Breast epithelium (tissue), 4 donors: Measurements from ENCODE around the gene SYT13. TPM values are rescaled to one million over a fixed set of nuclear protein-coding genes. Genes with fewer than 3 reads are reported as not detected.

ENCODE experiments used
- DNase-seq, 2 donors: peaks; one replicate each; pipeline ENCODE4 v3.0.0-alpha.2; 2019; ENCODE audit warnings: low spot score in 2 of 2
- H3K27ac ChIP-seq, 2 donors: fragments of 200-600 bp; sonication (generic) in 1 of 2; one replicate each; pipeline ENCODE4 v1.5.1; 2016 to 2019; ENCODE audit warnings: mild to moderate bottlenecking in 1 of 2
- H3K27me3 ChIP-seq, 2 donors: fragments of 200-600 bp; sonication (generic) in 1 of 2; one replicate each; pipeline versions ENCODE4 v1.5.1 to v1.6.0; 2017 to 2019; ENCODE audit warnings: control low read depth in 1 of 2, mild to moderate bottlenecking in 1 of 2
- H3K36me3 ChIP-seq: fragments of 200-600 bp; one replicate; pipeline ENCODE4 v1.5.1; 2019
- H3K4me1 ChIP-seq, 2 donors: fragments of 200-600 bp; sonication (generic); one replicate each; pipeline ENCODE4 v1.5.1; 2016 to 2019; ENCODE audit warnings: control low read depth in 1 of 2
- H3K4me3 ChIP-seq, 3 donors: fragments of 200-600 bp; sonication (generic); 1 replicate in 2 of 3; 2 replicates in 1 of 3; pipeline ENCODE4 v1.5.1; 2016 to 2019; ENCODE audit warnings: mild to moderate bottlenecking in 3 of 3, moderate library complexity in 2 of 3
- H3K9me3 ChIP-seq, 2 donors: fragments of 200-600 bp; sonication (generic) in 1 of 2; one replicate each; pipeline ENCODE4 v1.5.1; 2016 to 2019; ENCODE audit warnings: control low read depth in 1 of 2
- CTCF ChIP-seq, 3 donors: fragments of 450-650 bp; IDR thresholded peaks; one replicate each; pipeline ENCODE4 v1.5.1; 2016 to 2017; ENCODE audit warnings: antibody characterized with exemption in 3 of 3, mild to moderate bottlenecking in 3 of 3, moderate library complexity in 3 of 3
- POLR2A ChIP-seq: fragments of 450-650 bp; IDR thresholded peaks from one replicate; pipeline ENCODE4 v1.6.1; 2016; ENCODE audit warnings: antibody characterized with exemption, mild to moderate bottlenecking, moderate library complexity
- POLR2AphosphoS5 ChIP-seq, 3 donors: sonication (generic); formaldehyde crosslinking; IDR thresholded peaks; one replicate each; pipeline ENCODE4 v1.6.1; 2017; ENCODE audit warnings: antibody characterized with exemption in 3 of 3
- intact Hi-C: fragments of 100-400 bp; cut with DNase I; formaldehyde crosslinking; loops from one replicate; pipeline ENCODE4 v1.15.1; 2023; ENCODE audit warnings: low total_unique reads
- total RNA-seq, 3 donors: library from RNA; depleted of rRNA; stranded (reverse); fragments of >200 nt; gene quantifications; one replicate each; pipeline ENCODE4 v1.1.0, GENCODE V29; 2016

Gene SYT13
- total RNA-seq, 3 donors from 2014 or later: 0.29 to 0.33 TPM; not detected in 1

GRCh38 chr11:45305874-45306623 is 19.9 kb upstream of the SYT13 start:
- H3K4me1 ChIP-seq: no peaks in the 10 kb centered on the region
- no peaks in the 10 kb centered on the region for H3K27me3 ChIP-seq
- TF ChIP-seq CTCF (IDR thresholded peaks at IDR 0.05): no peak
- no peak for TF ChIP-seq POLR2AphosphoS5 (IDR thresholded peaks at IDR 0.05)
- no peak for TF ChIP-seq POLR2A
- H3K36me3 ChIP-seq: no peaks in the 10 kb centered on the region
- no peak for DNase-seq
- intact Hi-C loops: no loop called here
- no peaks in the 10 kb centered on the region for H3K9me3 ChIP-seq
- H3K27ac ChIP-seq: no peak overlapping the region
- no peak overlapping the region for H3K4me3 ChIP-seq

- Histone ChIP-seq H3K4me3 (no peak overlapping the region), H3K36me3 (no peaks in the 10 kb centered on the region), H3K27me3 (no peaks in the 10 kb centered on the region), H3K4me1 (no peaks in the 10 kb centered on the region), H3K27ac (no peak overlapping the region), H3K9me3 (no peaks in the 10 kb centered on the region)
- no peak for DNase-seq
- TF ChIP-seq POLR2AphosphoS5 (IDR thresholded peaks at IDR 0.05) (no peak), CTCF (IDR thresholded peaks at IDR 0.05) (no peak), POLR2A (no peak)
- intact Hi-C loops: no loop called here
Observed at GRCh38 chr11:45304992-45305335, 18.8 kb upstream of the SYT13 start.

GRCh38 chr11:45304111-45304991 is 18.2 kb upstream of the SYT13 start:
- Histone ChIP-seq H3K4me1 (no peaks in the 10 kb centered on the region), H3K9me3 (no peaks in the 10 kb centered on the region), H3K36me3 (no peaks in the 10 kb centered on the region), H3K27me3 (no peaks in the 10 kb centered on the region), H3K4me3 (no peak overlapping the region), H3K27ac (no peak overlapping the region)
- no peak for DNase-seq
- intact Hi-C loops: no loop called here
- TF ChIP-seq CTCF (IDR thresholded peaks at IDR 0.05): no peak
- TF ChIP-seq POLR2A: no peak
- TF ChIP-seq POLR2AphosphoS5 (IDR thresholded peaks at IDR 0.05): no peak

GRCh38 chr11:45303316-45303715 is 17.2 kb upstream of the SYT13 start:
- intact Hi-C loops: no loop called here
- no peak overlapping the region for H3K27ac ChIP-seq
- TF ChIP-seq POLR2A (no peak), CTCF (IDR thresholded peaks at IDR 0.05) (no peak), POLR2AphosphoS5 (IDR thresholded peaks at IDR 0.05) (no peak)
- no peaks in the 10 kb centered on the region for H3K36me3 ChIP-seq
- DNase-seq: no peak
- no peak overlapping the region for H3K4me3 ChIP-seq
- no peaks in the 10 kb centered on the region for H3K27me3 ChIP-seq
- no peaks in the 10 kb centered on the region for H3K4me1 ChIP-seq
- no peaks in the 10 kb centered on the region for H3K9me3 ChIP-seq
